Retina (tissue), 1 donor: ENCODE data around the gene PHF2.
"Not testable (repeated sequence)": the region's sequence is repeated elsewhere in the genome, so short reads cannot be mapped to it uniquely, and the experiment has no call there.

Source experiments
- DNase-seq: peaks from one replicate; pipeline ENCODE4 v3.0.0-alpha.2; 2016

PHF2 gene

DNA sequence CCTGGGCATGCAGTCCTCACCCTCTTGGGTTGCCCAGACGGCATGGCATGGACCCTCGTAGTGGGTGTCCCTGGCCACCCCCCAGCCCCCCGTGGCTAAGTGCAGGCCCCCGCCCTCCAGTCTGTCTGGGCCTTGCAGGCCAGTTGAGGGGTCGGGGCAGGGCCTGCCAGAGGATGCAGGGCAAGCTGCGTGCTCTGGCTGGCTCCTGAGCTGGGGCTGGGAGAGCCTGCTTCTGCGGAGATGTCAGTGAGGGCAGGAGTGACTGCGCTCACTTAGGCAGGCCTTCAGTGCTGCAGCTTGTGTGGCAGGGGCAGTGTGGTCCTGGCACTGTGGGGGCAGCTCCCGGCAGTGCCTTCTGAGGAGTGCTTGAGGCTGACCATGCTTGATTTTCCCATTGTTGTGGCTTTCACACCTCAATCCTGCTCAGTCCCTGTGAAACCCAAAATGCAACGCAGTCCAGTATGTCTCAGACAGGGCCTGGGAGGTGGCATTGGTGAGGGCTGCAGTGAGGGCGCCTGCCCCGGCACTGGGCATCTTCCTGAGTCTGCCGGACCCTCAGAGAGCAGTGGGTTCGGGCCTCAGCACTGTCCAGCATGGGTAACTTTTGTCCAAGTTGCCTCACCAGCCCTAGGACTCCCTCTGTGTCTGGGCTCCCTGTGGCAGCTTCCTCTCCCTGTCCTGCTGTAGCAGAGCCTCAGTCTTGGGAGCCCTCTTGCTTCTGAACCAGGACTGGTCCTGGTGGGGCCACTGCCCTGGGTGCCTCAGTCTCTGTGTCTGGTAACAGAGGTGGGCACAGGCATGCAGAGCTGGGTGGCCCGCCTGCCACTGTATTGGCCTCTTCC, 93.0 kb downstream of the PHF2 start:
- peak; percentile 22 for DNase-seq

DNA sequence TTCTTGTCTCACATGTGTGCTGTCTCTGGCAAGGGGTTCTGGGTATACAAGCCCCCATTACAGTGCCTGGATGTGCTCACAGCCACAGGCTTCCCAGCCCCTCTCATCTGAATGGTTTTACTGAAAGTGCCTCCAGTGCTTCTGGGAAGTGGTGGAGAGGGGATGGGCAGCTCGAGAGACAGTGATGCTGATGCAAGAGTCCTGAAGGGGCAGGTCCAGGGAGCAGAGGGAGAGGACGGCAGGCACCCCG, 93.5 kb downstream of the PHF2 start:
- DNase-seq, result no peak

DNA sequence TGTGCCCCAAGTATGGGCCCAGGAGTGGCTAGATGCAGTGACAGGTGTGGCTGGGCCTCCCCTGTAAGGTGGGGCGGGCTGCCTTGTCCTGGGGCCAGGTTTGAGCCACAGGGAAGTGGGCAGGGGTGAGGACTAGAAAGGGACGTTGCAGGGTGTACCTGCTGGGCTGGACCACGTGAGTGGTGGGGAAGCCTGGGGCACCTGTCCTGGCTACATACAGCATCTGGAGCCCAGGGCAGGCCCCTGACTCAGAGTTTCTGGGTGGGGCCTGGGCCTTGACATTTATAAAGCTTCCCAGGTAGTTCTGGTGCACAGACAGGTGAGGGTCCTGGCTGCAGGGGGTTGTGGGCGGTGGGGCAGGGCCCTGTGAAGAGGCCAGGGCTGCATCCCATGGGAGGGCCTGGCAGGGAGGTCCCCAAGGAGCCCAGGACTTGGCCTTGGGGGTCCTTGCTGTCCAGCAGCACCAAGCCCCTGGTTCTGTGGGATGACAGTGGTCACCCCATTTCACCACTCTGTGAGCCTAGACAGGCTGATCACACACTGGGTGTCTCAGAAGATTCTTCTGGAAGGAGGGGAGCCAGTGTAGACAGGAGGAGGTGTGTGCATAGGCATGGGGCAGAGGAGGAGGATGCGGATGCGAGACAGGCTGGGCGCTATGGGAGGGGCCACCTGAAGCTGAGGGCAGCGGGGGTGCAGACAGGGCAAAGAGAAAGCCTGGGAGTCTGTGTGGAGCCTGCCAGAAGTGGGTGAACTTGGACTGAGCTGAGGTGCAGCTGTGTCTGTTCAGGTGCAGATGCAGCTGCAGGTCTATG, 94.0 kb downstream of the PHF2 start:
- DNase-seq, result peak; percentile 49

DNA sequence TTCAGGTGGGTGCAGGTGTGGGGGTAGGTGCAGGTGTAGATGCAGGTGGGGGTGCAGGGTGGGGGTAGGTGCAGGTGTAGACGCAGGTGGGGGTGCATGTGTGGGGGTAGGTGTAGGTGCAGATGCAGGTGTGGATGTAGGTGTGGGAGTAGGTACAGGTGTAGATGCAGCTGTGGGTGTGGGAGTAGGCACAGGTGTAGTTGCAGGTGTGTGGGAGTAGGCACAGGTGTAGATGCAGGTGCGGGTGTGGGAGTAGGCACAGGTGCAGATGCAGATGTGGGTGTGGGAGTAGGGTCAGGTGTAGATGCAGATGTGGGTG, 94.6 kb downstream of the PHF2 start:
- DNase-seq, result no peak

DNA sequence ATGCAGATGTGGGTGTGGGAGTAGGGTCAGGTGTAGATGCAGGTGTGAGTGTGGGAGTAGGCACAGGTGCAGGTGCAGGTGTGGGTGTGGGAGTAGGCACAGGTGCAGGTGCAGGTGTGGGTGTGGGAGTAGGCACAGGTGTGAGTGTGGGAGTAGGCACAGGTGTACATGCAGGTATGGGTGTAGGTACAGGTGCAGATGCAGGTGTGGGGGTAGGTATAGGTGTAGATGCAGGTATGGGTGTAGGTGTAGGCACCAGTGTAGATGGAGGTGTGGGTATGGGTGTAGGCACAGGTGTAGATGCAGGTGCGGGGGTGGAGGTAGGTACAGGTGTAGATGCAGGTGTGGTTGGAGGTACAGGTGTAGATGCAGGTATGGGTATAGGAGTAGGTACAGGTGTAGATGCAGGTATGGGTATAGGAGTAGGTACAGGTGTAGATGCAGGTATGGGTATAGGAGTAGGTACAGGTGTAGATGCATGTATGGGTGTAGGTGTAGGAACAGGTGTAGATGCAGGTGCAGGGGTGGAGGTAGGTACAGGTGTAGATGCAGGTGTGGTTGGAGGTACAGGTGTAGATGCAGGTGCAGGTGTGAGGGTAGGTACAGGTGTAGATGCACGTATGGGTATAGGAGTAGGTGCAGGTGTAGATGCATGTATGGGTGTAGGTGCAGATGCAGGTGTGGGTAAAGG, 96.1 kb downstream of the PHF2 start:
- DNase-seq, result not testable (repeated sequence)

DNA sequence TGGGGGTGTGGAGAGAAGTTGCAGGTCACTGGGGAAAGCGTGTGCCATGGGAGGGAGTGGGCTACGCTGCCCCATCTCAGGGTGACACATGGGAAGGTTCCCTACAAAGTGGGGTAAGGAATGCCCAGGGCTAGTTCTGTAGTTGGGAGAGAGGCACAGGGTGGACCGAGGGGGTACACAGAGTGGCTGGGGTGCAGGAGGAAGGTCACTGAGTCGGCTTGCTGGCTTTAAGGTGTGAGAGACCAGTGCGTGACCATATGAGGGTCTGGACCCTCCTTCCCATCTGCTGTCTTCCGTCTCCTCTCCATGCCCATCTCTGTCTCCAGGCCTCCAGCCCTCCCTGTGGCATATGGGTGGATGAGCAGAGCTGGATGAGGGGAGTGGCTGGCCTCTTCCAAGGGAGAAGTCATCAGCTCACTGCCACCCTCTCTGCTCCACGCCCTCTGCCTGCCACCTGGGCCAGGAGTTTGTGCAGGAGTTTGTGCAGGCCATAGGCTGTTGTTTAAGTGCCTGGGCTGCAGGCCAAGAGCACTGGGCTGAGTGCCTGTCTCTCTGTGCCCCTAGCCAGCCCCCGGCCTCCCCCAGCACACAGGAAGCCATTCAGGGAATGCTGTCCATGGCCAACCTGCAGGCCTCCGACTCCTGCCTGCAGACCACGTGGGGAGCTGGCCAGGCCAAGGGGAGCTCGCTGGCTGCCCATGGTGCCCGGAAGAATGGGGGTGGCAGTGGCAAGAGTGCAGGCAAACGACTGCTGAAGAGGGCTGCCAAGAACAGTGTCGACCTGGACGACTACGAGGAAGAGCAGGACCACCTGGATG, 96.8 kb downstream of the PHF2 start:
- peak; percentile 40 for DNase-seq

DNA sequence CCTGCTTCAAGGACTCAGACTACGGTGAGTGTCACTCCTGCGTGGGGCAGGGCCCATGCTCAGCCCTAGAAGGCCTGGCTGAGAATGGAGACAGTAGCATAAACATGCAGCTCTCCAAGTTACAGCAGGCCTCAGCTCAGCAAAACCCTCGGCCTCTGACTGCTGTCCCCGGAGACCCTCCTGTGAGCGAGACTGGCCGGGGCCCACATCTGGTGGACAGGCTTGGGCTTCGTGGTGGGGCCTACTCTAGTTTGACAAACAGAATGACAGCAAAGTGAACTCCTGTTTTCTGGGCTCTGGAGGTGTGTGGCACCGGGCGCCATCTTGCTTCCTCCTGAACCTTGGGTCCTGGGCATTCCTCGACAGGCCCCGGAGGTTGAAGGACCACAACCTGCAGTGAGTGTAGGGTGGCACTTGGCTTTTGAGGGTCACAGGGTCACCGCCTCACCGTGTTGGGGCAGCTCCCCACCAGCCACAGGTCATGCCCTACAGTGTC, 97.5 kb downstream of the PHF2 start:
- DNase-seq, result no peak

DNA sequence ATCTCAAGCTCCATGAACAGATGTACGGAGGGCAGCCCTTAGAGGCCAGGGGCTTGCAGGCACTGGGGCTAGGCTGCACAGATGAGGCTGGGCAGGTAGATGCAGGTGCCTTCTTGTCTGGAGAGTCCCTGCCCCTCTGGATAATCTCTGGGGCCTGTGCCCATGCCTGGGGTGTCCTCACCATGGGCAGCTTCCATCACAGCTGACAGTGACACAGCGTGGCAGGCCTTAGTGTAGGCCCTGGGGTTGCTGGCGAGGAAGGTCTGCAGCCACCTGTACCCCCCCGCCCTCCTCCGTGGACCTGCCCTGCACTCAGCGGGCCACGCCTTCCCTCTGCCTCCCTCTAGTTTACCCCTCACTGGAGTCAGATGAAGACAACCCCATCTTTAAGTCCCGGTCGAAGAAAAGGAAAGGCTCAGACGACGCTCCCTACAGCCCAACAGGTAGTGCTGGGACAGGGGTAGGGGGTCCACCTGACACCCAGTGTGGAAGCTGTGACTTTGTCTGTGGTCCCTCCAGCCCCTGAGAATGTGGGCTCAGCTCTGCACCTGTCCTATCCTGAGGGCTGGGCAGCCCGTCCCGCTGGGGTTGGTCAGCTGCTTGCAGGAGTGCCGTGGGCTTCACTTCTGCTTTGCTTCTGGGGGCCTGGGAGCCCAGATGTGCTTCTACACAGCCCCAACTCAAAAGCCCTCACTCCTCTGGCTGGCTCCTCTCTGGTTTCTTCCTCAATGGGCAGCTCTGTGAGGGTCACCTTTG, 98.4 kb downstream of the PHF2 start:
- DNase-seq, result no peak

DNA sequence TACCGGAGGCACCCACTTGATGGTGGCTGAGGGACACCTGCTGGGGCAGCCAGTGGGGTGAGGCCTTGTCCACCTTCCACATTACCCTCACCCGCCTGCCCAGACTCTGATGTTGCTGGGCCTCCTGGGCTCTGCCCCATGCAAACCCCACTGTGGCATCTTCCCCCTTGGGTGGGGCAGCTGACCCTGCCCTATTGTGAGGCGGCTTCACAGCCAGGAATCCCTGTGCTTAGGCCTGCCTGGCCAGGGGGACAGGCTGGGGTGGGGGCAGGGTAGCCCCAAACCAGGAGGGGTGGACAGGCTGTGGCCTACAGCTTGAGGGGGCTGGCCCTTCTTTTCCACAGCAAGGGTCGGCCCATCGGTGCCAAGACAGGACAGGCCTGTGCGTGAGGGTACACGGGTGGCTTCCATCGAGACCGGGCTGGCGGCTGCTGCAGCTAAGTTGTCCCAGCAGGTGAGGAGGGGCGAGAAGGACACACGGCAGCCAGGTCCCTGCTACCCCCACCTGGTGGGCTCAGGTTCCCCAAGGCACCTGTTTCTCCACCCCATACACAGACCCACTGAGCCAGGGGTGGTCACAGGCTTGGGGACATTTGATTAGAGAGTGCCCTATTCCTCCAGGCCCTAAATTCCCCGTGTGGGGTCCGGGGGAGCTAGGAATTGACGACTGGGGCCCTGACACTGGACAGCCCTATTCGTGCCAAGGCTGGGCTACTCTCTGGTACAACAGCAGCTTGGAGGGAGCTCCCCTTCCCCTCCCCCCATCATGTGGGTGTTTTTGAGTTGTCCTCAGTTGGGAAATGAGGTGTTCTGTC, 99.2 kb downstream of the PHF2 start:
- no peak for DNase-seq

DNA sequence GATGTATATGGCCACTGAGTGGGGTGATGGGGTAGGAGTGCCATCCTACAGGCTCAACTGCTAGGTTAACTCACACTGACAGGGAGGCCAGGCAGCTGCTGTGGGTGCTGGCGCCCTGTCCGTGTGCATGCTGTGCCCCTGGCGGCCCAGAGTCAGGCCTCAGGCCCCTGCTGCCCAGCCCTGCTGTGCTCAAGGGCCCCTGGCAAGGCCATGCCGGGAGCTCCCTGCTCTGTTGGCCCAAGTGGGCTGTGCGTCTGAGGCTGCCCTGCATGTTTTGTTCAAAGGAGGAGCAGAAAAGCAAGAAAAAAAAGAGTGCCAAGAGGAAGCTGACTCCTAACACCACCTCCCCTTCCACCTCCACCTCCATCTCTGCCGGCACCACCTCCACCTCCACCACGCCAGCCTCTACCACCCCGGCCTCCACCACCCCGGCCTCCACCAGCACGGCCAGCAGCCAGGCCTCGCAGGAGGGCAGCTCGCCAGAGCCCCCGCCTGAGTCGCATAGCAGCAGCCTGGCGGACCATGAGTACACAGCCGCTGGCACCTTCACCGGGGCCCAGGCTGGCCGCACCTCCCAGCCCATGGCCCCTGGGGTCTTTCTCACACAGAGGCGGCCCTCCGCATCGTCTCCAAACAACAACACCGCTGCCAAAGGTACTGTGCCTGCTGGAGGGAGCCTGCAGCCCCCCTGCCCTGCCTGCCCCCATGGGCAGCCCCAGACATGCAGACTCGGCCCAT, 100.1 kb downstream of the PHF2 start:
- no peak for DNase-seq

DNA sequence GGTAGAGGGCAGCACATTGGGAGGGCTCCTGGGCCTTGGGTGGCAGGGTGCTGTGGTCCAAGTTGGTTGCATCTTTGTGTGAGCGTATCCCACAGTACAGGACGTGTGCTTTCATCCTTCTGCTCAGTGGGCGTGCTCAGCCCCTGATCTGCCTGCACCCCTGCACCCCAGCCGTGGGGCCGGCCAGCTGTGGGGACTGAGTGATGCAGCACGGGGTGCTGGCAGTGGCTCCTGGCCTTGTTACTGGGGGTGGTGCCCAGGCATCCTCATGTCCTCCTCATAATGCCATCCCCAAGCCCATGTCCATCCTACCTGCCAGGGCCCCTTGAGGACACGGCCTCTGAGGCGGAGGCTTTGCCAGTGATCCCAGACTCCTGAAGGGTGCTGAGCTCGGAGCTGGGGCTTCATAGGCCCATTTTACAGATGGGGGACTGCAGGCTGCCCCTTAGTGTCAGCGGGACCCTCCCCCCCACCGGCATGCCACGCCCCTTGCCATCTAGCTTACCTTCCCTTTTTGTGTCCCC, 100.7 kb downstream of the PHF2 start:
- no peak for DNase-seq

DNA sequence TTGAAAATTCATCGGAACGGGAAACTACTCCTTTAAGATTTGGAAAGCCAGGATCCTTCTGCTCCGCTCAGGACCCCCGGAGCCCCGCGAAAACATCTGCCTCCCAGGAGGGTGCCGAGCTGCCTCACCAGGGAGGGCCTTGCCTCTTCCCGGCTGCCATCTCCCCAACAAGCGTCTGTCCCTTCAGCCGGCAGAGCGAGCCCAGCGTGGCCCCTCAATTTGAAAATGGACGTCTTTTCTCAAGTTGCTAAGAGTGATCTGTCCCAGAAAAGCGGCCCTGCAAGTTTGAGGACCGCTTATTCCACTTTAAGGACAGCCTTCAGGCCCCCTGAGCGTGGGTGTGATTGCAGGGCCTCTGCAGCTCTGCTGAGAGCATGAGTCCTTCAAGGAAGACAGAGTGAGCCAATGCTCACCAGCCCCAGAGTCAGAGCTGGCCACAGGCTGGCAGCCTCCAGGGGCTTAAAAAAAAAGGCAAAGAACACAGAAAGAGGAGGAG, 101.3 kb downstream of the PHF2 start:
- DNase-seq, result no peak

DNA sequence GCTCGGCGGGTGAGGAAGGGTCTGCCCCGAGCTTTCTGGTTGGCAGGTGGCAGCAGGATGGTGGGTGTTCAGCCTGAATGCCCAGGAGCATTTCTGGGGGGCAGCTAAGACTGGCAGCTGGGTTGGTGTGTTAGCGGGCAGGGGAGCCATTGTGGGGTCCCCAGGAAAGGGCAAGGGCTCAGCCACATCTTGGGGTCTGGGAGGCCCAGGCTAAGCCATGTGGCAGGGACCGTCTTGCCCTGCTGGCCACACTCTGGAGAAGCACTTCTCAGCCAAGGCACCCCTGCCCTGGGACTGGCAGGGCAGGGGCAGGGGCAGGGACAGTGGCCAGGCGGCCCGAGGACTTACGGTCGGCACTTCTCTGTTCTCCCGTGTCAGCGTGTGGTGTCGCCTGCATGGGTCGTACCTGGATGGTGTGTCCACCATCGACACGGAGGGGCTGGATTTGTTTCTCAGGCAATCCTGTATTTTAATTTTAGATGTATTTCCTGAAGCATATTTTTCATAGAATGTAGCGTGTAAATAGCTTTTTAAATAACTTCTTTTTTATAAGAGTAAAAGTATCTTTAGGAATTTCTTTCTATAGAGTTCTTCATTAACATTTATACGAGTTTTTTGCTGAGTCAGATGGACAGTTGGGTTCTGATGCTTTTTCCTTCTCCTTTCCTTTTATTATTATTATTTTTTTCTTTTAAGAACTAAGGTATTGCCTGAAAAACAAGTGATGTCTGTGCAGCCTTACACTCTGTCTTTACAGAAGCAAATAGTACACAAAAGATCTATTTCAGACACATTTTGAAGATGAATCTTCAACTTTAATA, 102.0 kb downstream of the PHF2 start:
- no peak for DNase-seq

DNA sequence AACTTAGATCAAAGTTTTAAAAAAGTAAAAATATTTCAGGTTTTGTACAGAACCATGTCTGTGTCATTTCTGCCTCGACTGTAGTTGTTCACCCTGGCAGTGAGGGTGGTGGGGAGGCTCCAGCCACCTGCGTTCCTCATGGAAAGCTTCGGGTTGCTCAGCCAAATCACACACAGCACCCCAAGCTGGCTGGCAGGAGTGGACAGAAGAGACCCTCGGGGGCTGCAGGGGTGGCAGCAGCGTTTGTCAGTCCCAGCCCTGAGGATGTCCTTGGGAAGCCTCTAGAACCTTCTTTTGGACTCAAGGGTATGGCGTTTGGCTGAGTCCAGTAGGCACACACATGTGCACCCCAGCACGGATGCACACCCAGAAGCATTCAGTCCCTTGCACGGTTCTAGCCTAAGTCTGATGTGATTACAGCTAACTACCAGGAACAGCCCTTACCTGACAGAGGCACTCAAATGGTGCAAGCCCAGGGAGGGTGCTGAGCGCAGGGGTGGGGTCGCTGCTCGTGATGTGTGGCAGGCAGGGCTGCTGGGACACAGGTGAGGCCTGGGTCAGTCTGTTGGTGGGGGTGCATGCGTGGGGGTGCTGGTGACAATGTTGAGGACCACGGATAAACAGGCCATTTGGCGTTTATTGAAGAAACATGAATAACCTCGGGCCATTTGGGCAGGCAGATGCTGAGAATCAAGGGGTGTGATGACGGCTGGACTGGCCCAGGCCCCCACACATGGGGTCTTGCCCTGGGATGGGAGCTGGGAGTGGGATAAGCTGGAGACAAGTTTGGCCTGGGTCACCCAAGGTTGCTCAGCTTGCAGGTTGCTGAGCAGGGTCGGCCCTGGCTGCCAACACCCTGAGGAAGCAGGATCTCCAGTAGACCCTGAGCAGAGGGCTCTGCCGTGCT, 103.4 kb downstream of the PHF2 start:
- no peak for DNase-seq

DNA sequence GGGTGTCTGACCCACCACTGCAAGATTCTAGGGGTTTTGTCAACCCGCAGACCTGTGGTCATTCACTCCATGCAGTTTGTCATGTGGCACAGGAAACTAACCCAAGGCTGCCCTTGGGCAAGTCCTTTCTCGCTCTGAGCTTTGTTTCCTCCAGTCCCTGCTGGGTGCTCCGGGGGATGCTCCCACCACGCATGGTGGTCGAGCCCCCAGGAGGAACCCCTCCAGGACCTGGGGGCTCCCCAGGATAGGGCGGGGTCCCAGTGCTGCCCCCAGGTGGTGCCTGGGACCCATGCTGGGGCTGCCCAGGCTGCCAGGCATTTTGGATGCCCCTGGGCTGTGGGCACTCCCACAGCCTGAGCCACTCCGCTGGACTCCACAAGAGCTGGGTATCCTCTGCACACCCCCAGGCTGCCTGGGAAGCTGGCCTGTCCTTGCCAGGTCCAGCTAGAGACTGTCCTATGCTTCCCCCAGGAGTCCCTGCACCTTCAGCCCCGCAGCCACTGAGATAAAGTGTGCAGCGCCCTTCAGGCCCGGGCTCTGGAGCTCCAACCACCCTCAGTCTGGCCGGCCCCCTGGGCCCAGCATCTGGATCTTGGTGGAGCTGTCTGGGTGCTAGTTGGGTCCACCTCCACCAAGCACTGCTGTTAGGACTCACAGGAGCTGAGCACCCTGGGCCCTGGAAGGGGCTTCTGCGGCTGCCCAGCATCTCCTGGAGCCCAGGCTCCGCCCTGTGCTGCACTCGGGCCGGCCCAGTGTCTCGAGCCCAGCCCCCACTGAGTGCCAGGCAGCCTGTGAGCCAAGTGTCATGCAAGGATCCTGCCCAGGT, 104.3 kb downstream of the PHF2 start:
- DNase-seq, result no peak

DNA sequence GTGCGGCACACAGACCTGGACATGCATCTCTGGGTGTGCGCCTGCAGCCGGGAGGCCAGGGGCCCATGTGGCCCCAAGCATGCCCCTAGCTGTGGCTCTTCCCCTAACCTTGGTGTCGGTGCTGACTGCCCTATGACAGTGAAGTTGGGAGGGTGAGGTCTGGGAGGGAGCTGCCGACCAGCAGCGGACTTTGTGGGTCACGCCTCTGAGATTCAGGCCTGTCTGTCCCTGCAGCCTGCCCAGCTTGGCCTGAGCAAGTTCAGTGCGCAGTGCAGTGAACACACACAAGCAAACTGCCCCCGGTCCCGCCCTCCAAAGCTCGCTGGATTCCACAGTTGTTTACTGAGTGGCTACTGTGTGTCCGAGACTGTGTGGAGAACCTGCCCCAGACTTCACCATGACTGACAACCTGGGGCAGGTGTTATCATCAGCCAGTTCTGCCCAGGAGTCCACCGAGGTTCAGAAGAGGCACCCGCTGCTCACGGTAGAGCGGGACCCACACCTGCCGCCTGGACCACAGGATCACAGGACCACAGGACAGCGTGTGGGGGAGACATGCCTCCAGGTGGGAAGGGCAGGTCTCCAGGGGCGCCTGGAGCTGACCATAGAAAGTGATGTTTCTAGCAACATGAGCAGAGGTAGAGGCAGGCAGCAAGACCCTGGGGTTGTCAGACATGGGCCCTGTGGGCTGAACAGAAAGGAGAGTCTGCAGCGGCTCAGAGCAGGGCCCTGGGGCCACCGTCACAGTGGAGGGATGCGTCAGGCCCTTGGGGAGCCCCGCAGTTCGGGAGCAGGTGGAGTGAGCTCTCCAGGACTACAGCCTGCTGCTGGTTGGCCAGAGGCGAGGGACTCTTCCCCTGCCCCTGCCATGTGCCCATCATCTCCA, 105.1 kb downstream of the PHF2 start:
- no peak for DNase-seq
